Naive thymus-derived CD8-positive, alpha-beta T cell (primary cell): ENCODE measurements around the gene BCAS1. TPM values are rescaled to one million over a fixed set of nuclear protein-coding genes. Genes with fewer than 3 reads are reported as not detected.
A peak's percentile ranks its signal among the peaks of the same experiment; 100 is the strongest.
"Not testable (repeated sequence)": the region's sequence is repeated elsewhere in the genome, so short reads cannot be mapped to it uniquely, and the experiment has no call there.

Source experiments
- ATAC-seq, 2 donors: fragments of 150-1000 bp; cut with Tn5 transposase in 1 of 2; sonication (Bioruptor Pico), chemical (Tn5 transposase) in 1 of 2; 1 replicate in 1 of 2; 2 replicates in 1 of 2; pipeline ENCODE4 v1.10.0; 2021; ENCODE audit warnings: mild to moderate bottlenecking in 2 of 2, moderate library complexity in 2 of 2
- POLR2A ChIA-PET: fragments of 350-600 bp; sonication (Branson Sonifier 250); formaldehyde crosslinking; loops from one replicate; lab custom pipeline; 2021; ENCODE audit warnings: antibody characterized with exemption; lab: Charles Lee
- DNase-seq, 10 donors: peaks; one replicate each; pipeline versions ENCODE4 v3.0.0 to v3.0.0-alpha.2; 2020 to 2022
- H3K27ac Mint-ChIP-seq, 10 donors: one replicate each; pipeline ENCODE4 v1.8.0; 2020 to 2022; ENCODE audit warnings: mild to moderate bottlenecking in 10 of 10, mixed read lengths in 10 of 10, moderate library complexity in 4 of 10, inconsistent platforms in 1 of 10
- H3K27me3 Mint-ChIP-seq, 5 donors: one replicate each; pipeline ENCODE4 v1.8.0; 2021 to 2022; ENCODE audit warnings: mixed read lengths in 5 of 5
- H3K36me3 Mint-ChIP-seq, 3 donors: one replicate each; pipeline ENCODE4 v1.8.0; 2020 to 2022; ENCODE audit warnings: mixed read lengths in 3 of 3, mild to moderate bottlenecking in 2 of 3, inconsistent platforms in 1 of 3
- H3K4me1 Mint-ChIP-seq, 4 donors: one replicate each; pipeline ENCODE4 v1.8.0; 2021 to 2022; ENCODE audit warnings: mixed read lengths in 4 of 4
- H3K4me3 Mint-ChIP-seq, 10 donors: one replicate each; pipeline ENCODE4 v1.8.0; 2020 to 2022; ENCODE audit warnings: mild to moderate bottlenecking in 10 of 10, mixed read lengths in 10 of 10, moderate library complexity in 6 of 10, inconsistent platforms in 1 of 10
- H3K9me3 Mint-ChIP-seq, 9 donors: one replicate each; pipeline ENCODE4 v1.8.0; 2020 to 2022; ENCODE audit warnings: mixed read lengths in 9 of 9, mild to moderate bottlenecking in 3 of 9, inconsistent platforms in 1 of 9, moderate library complexity in 1 of 9
- polyA plus RNA-seq, 3 donors: library from polyadenylated mRNA; unstranded; fragments of 300-500 nt; fragmentation: Illumina TruSeq; gene quantifications; one replicate each; pipeline ENCODE4 v1.2.3, GENCODE V29; 2021
- total RNA-seq, 8 experiments: library from RNA in 2 of 8; stranded (reverse) in 2 of 8; gene quantifications; one replicate each; pipeline ENCODE4 v1.2.3 and lab custom pipeline; 2021 to 2026

BCAS1 gene
- total and polyA plus RNA-seq, 5 experiments from 2014 or later = not detected

DNA sequence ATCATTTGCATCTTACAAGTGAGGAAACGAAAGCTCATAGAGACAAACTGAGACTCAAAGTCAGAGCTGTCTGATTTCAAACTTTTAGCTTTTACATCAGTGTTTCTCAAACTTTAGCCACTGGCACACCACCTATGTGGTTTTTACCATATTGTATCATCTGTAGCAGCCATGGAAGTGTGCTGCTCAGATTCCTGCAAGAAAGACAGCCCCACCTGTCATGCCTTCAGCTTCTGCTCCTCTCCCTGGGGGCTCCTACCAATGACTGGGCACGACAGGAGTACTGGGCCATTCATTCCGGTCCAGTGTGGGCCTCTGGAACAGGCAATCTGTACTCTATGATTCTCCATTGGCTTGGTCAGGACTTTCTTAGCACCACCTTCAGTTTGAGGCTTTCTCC is 87.0 kb downstream of the BCAS1 start:
- Mint-ChIP-seq H3K27ac (no peak overlapping the region), H3K4me3 (no peak overlapping the region), H3K4me1 (peaks cover 0 to 2% (median 0%) of the 10 kb centered on the region in 4 donors), H3K9me3 (peaks cover 0 to 2% (median 0%) of the 10 kb centered on the region in 9 donors), H3K27me3 (peaks cover 0 to 20% (median 4%) of the 10 kb centered on the region in 5 donors), H3K36me3 (no peaks in the 10 kb centered on the region)
- POLR2A ChIA-PET = no interaction called here
- DNase-seq (no peak), ATAC-seq (no peak)

DNA sequence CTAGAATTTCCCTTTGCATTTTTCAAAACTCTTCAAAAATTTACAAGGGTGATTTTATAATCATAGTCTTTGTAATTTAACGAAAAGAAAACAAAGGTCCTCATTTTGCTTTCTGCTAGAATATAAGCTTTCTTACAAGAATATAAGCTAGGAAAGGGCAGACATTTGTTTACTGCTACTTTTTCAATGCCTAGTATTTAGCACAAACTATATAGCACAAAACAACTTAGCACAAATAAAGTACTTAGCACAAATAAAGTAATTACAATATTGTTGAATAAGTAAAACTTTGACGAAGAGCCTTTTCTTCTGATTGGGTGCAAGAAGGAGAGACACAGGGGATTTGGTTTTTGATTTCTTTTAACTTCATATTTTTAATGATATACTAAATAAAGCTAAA is 87.8 kb downstream of the BCAS1 start:
- DNase-seq (no peak), ATAC-seq (no peak)
- H3K4me3 Mint-ChIP-seq = no peak overlapping the region
- H3K36me3 Mint-ChIP-seq = no peaks in the 10 kb centered on the region
- H3K27ac Mint-ChIP-seq = no peak overlapping the region
- peaks cover 0 to 2% (median 0%) of the 10 kb centered on the region in 4 donors for H3K4me1 Mint-ChIP-seq
- peaks cover 0 to 14% (median 4%) of the 10 kb centered on the region in 5 donors for H3K27me3 Mint-ChIP-seq
- H3K9me3 Mint-ChIP-seq = peaks cover 0 to 3% (median 0%) of the 10 kb centered on the region in 9 donors
- POLR2A ChIA-PET = no interaction called here

DNA sequence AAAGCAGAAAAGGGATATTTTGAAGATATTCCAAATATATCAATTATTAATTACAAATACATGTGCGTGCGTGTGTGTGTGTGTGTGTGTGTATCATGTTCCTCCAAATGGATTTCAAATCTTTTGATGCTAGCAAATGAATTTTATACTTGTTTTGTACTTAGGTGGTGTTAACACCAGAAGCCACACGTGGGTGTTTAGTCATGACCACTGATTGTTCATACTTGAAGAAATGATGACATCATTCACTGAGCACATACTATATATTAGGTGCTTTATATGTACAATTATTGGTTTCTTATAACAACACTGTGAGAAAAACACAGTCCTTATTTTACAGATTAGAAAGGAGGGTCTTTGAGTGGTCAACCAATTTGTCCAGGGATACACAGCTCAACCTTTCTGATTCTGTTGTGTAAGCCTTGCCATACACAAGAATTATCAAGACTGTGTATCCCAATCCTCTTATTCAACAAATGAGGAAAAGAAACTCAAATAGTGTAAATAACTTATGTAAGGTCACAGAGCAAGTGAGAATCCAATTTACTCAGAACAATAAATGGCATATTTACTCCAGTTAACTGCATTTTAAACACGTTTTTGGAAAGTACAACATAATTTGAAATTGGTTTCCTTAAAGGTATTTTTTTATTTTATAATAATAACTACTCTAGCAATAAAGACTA is 88.5 kb downstream of the BCAS1 start:
- peaks cover 0 to 5% (median under 1%) of the 10 kb centered on the region in 3 donors for H3K36me3 Mint-ChIP-seq
- H3K27me3 Mint-ChIP-seq = peaks cover 0 to 12% (median 4%) of the 10 kb centered on the region in 5 donors
- DNase-seq (no peak), ATAC-seq (no peak)
- H3K4me1 Mint-ChIP-seq = peaks cover 0 to 2% (median 0%) of the 10 kb centered on the region in 4 donors
- POLR2A ChIA-PET = no interaction called here
- H3K27ac Mint-ChIP-seq = no peak overlapping the region
- H3K4me3 Mint-ChIP-seq = no peak overlapping the region
- peaks cover 0 to 6% (median 3%) of the 10 kb centered on the region in 9 donors for H3K9me3 Mint-ChIP-seq

DNA sequence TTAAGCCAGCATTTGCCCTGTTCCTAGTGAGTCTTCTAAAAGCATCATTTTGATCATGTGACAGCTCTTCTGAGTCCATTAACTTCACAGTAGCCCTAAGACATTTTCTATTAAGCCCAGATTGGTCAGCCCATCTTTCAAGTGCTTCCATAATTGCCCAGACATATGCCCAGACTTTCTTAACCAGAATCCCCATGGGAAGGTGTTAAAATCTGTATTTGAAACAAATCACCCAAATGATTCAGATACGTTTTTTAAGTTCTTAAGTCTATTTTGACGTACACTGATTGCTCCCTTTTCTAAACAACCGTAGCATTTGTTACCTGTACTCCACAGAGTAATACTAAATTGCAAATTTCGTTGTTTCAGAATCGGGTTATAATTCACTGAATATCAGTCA is 89.3 kb downstream of the BCAS1 start:
- ATAC-seq (no peak), DNase-seq (no peak)
- Mint-ChIP-seq H3K36me3 (peaks cover 0 to 8% (median 3%) of the 10 kb centered on the region in 3 donors), H3K4me1 (peaks cover 0 to 2% (median 0%) of the 10 kb centered on the region in 4 donors), H3K27ac (no peak overlapping the region), H3K9me3 (peaks cover 0 to 14% (median 3%) of the 10 kb centered on the region in 9 donors), H3K27me3 (peaks cover 0 to 11% (median 2%) of the 10 kb centered on the region in 5 donors), H3K4me3 (no peak overlapping the region)
- POLR2A ChIA-PET = no interaction called here

GRCh38 chr20:53980031-53980465 is 90.3 kb downstream of the BCAS1 start:
- peaks cover 0 to 10% (median 0%) of the 10 kb centered on the region in 5 donors for H3K27me3 Mint-ChIP-seq
- peaks cover 0 to 8% (median 3%) of the 10 kb centered on the region in 3 donors for H3K36me3 Mint-ChIP-seq
- H3K9me3 Mint-ChIP-seq = peaks cover 0 to 15% (median 3%) of the 10 kb centered on the region in 9 donors
- no peak overlapping the region for H3K27ac Mint-ChIP-seq
- no peak overlapping the region for H3K4me3 Mint-ChIP-seq
- H3K4me1 Mint-ChIP-seq = peaks cover 0 to 2% (median 0%) of the 10 kb centered on the region in 4 donors
- ATAC-seq (no peak), DNase-seq (no peak)
- POLR2A ChIA-PET = no interaction called here

DNA sequence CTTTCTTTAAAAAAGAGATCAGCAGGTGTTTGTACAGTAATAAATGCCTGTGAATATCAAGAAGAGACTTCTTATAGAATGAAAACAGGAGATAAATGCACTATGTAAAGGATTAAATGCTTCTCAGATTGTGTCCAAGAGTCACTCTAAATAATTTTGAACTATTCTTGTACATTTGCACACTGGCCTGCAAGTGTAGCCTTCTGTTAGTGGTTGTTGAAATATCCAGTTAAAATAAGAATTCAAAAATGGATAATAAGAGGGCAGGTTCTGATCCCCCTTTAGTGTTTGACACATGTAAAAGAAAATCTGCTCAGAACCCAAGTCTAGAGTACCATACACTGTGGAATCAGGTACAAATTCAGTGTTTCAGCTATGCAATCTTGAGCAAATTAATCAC is 91.9 kb downstream of the BCAS1 start:
- Mint-ChIP-seq H3K36me3 (peaks cover 0 to 17% (median 3%) of the 10 kb centered on the region in 3 donors), H3K4me3 (no peak overlapping the region), H3K4me1 (peaks cover 0 to 2% (median 0%) of the 10 kb centered on the region in 4 donors), H3K27ac (no peak overlapping the region), H3K9me3 (peaks cover 0 to 26% (median 5%) of the 10 kb centered on the region in 9 donors), H3K27me3 (peaks cover 0 to 7% (median 0%) of the 10 kb centered on the region in 5 donors)
- ATAC-seq (no peak), DNase-seq (no peak)
- POLR2A ChIA-PET = no interaction called here

DNA sequence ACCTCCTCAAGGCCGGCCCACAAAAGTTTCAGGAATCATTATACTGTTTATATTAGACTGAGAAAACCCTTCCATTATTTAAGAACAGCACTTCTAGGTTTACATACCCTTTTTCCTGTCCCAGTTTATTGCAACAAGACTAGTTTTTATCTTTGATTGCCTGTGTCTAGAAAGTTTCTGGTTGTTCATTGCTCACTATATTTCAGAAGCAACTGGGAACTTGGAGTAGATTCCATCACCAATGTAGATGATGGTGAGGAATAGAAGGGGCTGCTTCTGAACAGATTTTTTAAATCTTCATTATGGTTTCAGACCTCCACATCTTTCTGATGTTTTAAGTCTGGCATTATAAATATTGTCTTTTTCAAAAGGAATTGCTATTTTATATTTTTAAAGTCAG is 93.0 kb downstream of the BCAS1 start:
- no peak for ATAC-seq
- peaks cover 0 to 18% (median 3%) of the 10 kb centered on the region in 3 donors for H3K36me3 Mint-ChIP-seq
- H3K27me3 Mint-ChIP-seq = peaks cover 0 to 7% (median 0%) of the 10 kb centered on the region in 5 donors
- H3K4me3 Mint-ChIP-seq = no peak overlapping the region
- DNase-seq = no peak
- peaks cover 0 to 28% (median 6%) of the 10 kb centered on the region in 9 donors for H3K9me3 Mint-ChIP-seq
- POLR2A ChIA-PET = no interaction called here
- H3K4me1 Mint-ChIP-seq = peaks cover 0 to 2% (median 0%) of the 10 kb centered on the region in 4 donors
- H3K27ac Mint-ChIP-seq = no peak overlapping the region

- POLR2A ChIA-PET = no interaction called here
- peaks cover 0 to 18% (median 3%) of the 10 kb centered on the region in 3 donors for H3K36me3 Mint-ChIP-seq
- H3K4me1 Mint-ChIP-seq = no peaks in the 10 kb centered on the region
- H3K9me3 Mint-ChIP-seq = peaks cover 0 to 28% (median 6%) of the 10 kb centered on the region in 9 donors
- DNase-seq = no peak
- H3K27ac Mint-ChIP-seq = no peak overlapping the region
- peaks cover 0 to 1% (median 0%) of the 10 kb centered on the region in 5 donors for H3K27me3 Mint-ChIP-seq
- H3K4me3 Mint-ChIP-seq = no peak overlapping the region
- no peak for ATAC-seq
Measured at GRCh38 chr20:53975761-53976160, 94.6 kb downstream of the BCAS1 start.

- POLR2A ChIA-PET = no interaction called here
- peak overlapping the region in 1 of 10 donors; percentile 65 for H3K27ac Mint-ChIP-seq
- ATAC-seq = no peak
Measured at GRCh38 chr20:53974785-53975555, 95.4 kb downstream of the BCAS1 start.

DNA sequence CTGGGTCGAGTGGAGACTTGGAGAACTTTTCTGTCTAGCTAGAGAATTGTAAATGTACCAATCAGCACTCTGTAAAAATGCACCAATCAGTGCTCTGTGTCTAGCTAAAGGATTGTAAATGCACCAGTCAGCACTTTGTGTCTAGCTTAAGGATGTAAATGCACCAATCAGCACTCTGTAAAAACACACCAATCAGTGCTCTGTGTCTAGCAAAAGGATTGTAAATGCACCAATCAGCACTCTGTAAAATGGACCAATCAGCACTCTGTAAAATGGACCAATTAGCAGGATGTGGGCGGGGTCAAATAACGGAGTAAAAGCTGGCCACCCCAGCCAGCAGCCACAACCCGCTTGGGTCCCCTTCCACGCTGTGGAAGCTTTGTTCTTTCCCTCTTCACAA is 96.5 kb downstream of the BCAS1 start:
- ATAC-seq, H3K27me3 Mint-ChIP-seq, H3K4me3 Mint-ChIP-seq, DNase-seq, H3K4me1 Mint-ChIP-seq, POLR2A ChIA-PET, H3K27ac Mint-ChIP-seq: not testable (repeated sequence)
- H3K36me3 Mint-ChIP-seq = peaks cover 0 to 18% (median 3%) of the 10 kb centered on the region in 3 donors
- peaks cover 0 to 28% (median 5%) of the 10 kb centered on the region in 9 donors for H3K9me3 Mint-ChIP-seq

More at GRCh38 chr20:53974785-53975555, 95.4 kb downstream of the BCAS1 start:
- Mint-ChIP-seq H3K36me3 (peaks cover 0 to 18% (median 3%) of the 10 kb centered on the region in 3 donors), H3K9me3 (peaks cover 0 to 28% (median 6%) of the 10 kb centered on the region in 9 donors), H3K4me1 (no peaks in the 10 kb centered on the region), H3K4me3 (no peak overlapping the region), H3K27me3 (peaks cover 0 to 1% (median 0%) of the 10 kb centered on the region in 5 donors)
- DNase-seq = no peak

DNA sequence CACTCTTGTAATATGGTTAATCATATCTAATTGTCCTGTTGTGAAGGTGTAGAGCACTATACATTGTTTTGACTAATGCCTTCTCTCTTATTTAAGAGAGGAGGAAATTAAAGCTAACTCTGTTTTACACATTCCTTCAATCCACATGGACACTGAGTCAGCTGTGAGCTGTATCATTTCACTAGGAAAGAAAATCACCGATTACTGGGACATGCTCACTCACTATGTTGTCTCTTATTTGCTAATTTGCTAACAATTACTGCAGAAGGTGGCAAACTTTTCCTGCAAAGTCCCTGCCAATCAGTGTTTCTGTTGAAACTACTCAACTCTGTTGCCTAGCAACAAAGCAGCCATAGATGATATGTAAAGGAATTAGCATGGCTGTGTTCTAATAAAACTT is 98.2 kb downstream of the BCAS1 start:
- Mint-ChIP-seq H3K36me3 (peaks cover 0 to 16% (median 3%) of the 10 kb centered on the region in 3 donors), H3K4me1 (no peaks in the 10 kb centered on the region), H3K27ac (no peak overlapping the region), H3K9me3 (peaks cover 0 to 24% (median 5%) of the 10 kb centered on the region in 9 donors), H3K27me3 (peaks cover 0 to 1% (median 0%) of the 10 kb centered on the region in 5 donors), H3K4me3 (no peak overlapping the region)
- ATAC-seq = no peak
- DNase-seq = no peak
- POLR2A ChIA-PET = no interaction called here

DNA sequence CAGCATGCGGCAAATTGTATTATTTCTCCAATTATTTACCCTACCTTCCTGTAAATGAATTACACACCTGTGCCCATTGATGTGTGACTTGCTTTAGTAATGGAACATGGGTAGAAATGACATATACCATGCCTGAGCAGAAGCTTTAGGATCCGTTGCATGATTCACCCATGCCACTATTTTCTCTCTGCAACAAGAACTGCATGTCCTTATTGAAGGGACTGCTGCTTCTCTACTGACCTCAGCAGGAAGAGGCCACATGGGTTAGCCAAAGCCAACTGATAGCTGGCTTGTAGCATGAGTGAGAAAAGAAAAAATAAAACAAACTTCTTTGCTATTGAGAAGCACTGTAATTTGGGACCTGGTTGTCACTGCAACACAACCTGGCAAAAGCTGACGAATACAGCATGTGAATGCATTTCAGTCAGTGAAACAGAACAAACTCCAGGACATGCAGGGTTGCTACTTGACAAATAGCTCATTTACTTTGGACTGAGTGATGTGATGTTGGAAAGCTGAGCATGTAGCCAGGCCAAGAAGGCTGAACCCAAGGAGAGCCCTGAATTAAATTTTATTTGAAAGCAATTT is 99.2 kb downstream of the BCAS1 start:
- ATAC-seq (no peak), DNase-seq (no peak)
- H3K36me3 Mint-ChIP-seq = peaks cover 0 to 11% (median 0%) of the 10 kb centered on the region in 3 donors
- H3K4me3 Mint-ChIP-seq = no peak overlapping the region
- H3K9me3 Mint-ChIP-seq = peaks cover 0 to 15% (median 2%) of the 10 kb centered on the region in 9 donors
- POLR2A ChIA-PET = interaction anchor here (0.6 kb wide), 1 partner anchor 1828 kb away, joined by 6 read pairs; no protein-coding TSS in a partner anchor
- no peak overlapping the region for H3K27ac Mint-ChIP-seq
- no peaks in the 10 kb centered on the region for H3K4me1 Mint-ChIP-seq
- H3K27me3 Mint-ChIP-seq = peaks cover 0 to 1% (median 0%) of the 10 kb centered on the region in 5 donors
